Middle frontal gyrus (tissue), 1 donor: Measurements from ENCODE around the gene TGIF1.
"Not testable (repeated sequence)": the region's sequence is repeated elsewhere in the genome, so short reads cannot be mapped to it uniquely, and the experiment has no call there.

Experiments used
- DNase-seq: peaks from one replicate; pipeline ENCODE4 v3.0.0-alpha.2; 2015; ENCODE audit warnings: low spot score; ENCODE audit errors: extremely low spot score

TGIF1 gene

DNA sequence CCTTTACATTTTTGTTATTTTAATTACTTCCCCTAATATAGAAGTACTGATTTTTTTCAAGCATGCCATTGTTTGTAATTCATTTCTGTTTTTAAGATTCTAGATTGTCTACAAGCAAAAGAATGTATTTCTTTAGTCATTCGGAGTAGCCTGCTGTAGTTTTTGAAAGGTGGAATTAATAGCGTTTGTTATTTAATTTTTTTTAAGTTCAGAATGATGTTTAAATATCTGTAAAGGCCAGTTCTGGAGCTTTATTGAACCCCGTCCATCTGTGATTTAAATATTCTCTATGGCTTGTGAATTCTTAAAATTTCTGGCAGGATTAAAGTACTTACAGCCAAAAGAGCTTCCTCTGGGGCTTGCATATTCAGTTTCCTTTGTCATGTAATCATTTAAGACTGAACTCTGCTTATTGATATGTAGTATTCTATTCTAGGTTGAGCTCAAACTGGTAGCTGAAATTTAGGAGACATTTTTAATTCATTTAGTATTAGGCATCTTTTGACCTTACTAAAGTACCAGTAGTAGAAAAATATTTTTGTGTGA, 5.2 kb downstream of the TGIF1 start:
- DNase-seq, result no peak

DNA sequence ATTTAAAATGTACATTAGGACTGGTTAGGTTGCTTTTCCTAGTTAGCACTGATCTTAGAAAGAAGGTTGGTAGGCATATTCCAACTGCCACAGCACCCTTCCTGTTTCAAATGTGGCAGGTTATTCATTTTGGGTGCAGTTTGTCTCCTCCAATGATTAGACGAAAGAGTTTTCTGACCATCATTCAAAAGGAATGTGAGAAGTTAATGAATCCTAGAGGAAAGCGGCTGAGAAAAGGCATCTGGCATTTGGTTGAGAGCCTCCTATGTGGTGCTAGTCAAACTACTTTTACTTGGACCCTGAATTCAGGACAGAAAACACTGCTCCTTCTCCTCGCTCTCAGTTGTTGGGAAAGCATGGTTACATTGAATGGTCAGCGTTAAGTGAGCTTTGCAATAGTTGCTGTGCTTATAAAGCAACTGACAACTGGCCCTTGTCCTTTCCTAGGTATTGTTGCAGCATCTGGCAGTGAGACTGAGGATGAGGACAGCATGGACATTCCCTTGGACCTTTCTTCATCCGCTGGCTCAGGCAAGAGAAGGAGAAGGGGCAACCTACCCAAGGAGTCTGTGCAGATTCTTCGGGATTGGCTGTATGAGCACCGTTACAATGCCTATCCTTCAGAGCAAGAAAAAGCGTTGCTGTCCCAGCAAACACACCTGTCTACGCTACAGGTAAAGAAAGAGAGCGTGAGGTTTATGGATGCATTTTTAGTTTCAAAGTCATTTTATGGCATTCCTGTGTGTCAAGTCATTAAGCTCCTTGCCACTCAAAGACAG, 6.1 kb downstream of the TGIF1 start:
- no peak for DNase-seq

DNA sequence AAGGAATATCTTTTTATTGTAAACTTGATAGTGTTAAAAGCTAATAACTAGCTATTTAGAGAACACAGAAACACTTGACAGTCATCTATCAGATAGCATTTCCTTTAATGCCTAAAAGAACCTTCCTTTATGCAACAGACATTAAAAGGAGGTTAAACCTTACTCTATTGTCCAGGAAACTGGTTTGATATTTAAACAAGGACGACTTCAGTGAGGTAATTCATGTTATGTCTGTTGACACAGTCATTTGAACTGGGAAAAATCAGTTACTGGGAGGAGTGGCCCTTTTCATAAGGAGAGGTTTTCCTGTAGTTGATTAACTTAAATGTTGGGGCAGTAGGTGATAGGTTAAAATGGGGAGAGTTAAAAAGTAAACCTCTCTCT, 6.7 kb downstream of the TGIF1 start:
- DNase-seq, result no peak

DNA sequence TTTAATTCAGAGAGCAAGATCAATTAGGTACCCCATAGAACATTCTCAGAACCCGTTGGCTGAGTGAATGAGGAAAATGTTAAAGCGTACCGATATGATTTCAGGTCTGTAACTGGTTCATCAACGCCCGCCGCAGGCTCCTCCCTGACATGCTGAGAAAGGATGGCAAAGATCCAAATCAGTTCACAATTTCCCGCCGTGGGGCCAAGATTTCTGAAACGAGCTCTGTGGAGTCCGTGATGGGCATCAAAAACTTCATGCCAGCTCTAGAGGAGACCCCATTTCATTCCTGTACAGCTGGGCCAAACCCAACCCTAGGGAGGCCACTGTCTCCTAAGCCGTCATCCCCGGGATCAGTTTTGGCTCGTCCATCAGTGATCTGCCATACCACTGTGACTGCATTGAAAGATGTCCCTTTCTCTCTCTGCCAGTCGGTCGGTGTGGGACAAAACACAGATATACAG, 7.3 kb downstream of the TGIF1 start:
- DNase-seq, result no peak

DNA sequence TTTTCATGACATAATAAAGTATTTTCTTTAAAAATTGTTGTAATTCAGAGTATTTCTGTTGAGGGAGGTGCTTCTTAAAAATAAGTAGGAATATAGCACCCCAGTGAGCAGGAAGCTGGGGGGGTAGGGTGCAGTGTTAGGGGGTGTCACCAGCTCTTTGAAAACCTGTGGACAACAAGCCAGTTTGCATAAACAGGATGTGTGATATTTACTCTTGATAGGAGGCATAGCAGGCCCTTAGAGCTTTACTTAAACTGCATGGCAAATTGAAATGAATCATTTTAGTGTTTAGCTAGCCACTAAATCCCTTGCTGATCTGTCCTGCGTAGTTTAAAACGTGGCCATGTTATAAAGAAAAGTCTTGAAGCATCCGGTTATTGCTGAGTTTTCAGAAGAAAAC, 8.4 kb downstream of the TGIF1 start:
- no peak for DNase-seq

DNA sequence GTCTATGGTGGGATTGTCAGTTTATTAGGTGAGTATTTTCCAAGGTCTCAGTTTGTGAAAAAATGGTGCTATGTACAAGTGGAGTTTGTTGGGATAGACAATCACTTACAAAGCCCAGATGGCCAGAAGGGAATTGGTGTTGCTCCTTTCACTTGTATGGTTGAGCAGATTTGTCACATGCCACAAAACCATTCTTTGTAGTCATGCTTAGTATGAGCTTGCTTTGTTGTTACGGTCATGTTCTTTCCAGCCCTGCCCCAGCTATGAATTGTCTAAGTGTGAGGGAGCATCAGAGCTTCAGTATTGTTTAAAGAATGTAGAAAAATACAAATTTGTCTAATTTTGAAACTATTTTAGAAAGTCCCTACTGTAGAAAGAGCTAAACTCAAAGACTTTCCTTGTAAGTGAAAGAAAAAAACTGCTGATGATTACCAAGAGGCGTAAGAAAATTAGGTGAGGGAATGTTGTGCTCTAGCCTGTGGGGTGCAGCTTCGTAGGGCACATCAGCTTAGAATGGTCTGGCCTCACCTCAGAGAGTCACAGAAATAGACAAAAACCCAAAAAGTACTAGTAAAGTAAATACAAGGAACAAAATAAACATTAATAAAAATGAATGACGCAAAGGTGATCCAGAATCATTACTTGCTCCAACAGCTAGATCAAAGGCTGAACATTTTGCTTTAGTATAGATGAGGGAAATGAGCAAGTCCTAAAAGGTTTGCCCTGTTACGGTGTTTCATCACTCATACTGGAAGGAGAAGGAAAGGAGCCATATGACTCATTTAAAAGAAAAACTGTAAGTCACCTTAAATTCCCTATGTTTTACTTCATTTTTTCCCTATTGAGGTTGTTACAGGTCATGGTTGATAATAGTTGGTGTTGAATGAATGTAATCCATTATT, 9.2 kb downstream of the TGIF1 start:
- DNase-seq, result no peak

DNA sequence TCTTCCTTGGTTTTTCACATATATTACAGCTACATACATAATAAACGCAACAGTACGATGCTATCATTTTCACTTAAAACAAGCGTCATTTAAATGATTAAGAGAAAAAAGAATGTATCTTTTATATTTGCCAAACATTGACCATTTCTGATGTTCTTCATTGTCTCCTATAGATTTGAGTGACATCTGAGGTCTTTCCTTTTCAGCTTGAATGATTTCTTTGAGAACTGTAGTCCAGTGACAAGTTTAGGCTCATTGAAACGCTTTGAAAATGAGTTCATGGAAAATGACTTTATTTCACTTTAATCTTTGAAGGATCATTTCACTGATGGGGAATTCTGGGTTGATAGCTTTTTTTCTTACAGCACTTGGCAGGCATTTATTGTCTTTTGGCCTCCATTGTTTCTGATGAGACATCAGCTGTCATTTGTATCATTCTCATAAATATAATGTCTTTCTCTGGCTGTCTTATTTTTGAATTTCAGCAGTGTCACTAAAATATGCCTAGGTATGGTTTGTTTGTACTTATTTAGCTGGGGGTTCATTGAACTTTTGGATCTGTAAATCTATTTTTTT, 10.9 kb downstream of the TGIF1 start:
- no peak for DNase-seq

DNA sequence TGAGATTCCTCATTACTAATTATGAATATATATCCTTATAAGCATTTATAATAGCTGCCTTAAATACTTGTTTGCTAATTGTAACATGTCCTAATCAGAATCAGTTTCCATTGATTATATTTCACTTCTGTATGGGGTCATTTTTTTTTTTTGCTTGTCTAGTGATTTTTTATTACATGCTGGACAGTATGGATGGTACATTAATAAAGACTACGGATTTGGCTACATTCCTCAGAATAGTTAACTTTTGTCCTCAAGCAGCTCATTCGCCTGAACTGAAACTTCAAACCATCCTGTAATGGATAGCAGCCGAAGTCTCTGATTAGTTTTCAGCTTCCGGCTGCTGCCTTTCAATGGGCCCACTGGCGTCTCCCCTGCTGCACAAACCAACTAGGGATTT, 11.7 kb downstream of the TGIF1 start:
- DNase-seq, result no peak

DNA sequence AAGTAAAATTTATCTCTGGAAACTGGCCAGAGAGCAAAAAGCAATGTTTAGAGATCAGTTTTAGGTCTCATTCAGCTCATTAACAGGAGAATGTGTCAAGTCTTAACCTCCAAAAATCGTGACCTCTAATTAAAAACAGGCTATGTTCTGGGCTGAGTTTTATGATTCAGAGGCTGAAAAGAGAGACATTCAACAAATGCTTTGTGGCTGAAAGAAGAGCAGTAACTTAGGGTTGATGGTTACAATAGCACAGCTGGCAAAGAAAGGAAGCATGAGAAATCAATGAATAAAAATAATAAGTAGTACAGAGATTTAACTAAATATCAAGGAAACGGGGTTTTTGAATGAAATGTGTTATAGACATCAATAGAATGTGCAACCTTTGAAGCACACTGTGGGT, 13.1 kb downstream of the TGIF1 start:
- DNase-seq, result no peak

DNA sequence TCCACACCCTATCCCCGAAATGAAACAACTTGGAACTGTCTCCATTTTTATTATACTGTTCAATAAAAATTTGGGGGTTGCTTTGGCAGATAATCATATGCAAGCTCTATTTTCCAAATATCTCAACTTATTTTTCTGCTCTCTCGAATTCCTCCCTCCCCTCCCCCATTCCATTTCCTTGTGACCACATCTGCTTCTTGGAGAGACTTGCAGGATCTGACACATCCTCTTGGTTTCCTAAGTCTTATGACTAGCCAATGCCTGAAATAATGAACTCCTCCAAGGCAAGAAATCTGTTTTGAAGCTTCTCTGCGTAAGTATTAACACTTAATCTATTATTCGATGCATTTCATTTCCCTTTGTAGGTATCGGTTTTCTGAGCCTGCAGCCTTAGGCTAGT, 16.1 kb downstream of the TGIF1 start:
- no peak for DNase-seq

DNA sequence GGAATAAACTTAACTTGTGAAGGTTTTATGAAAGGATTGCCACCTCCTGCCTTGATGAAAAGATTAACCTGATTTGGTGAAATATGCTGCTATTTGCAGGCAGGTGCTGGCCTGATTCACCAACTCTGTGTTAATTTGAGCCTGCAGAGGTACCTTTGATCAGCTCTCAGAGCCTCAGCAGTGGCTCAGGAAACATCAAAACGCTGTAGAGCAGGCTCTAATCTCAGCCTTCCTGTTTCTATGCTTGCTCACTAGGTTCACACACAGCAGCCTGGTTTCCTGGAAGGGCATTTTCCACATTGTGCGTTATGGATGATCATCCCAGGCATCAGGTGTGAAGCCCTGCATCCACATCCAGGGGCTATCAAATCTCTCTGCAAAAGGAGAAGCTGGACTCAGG, 16.9 kb downstream of the TGIF1 start:
- DNase-seq, result no peak

DNA sequence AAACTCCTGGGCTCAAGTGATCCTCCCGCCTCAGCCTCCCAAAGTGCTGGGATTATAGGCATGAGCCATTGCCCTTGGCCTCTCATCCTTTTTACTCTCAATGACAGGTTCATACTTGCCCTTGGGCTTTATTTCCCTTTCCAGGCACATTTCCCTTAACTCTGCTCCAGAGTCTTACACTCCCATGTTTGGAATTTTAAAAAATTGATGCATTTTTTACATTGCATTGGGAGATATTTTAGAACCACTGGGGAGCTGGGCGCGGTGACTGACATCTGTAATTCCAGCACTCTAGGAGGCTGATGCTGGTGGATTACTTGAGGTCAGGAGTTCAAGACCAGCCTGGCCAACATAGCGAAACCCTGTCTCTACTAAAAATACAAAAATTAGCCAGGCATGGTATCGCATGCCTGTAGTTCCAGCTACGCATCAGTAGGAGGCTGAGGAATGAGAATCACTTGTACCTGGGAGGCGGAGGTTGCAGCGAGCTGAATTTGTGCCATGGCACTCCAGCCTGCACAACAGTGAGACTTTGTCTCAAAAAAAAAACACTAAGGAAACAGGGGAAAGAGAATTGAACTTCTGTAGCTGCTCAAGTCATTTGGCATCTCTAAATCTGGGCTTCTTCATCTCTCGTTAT, 18.2 kb downstream of the TGIF1 start:
- DNase-seq, result no peak

DNA sequence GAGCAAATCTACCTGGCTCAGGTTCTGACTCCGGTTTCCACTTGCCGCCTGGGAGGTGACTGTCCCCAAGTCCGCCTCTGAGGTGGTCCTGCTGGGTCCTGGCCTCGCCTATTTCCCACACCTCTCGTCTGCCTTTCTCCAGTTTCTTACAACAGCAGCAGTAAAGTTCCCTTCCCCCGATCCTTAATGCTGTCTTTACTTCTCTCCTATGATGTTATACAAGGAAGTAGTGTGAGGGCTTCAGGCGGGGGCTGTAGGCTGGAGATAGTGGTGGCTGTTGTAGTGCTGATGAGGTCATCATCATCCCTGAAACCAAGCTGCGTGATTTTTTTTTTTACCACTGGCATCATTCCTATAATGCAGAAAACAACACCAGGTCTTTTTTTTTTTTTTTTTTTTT, 18.9 kb downstream of the TGIF1 start:
- no peak for DNase-seq

DNA sequence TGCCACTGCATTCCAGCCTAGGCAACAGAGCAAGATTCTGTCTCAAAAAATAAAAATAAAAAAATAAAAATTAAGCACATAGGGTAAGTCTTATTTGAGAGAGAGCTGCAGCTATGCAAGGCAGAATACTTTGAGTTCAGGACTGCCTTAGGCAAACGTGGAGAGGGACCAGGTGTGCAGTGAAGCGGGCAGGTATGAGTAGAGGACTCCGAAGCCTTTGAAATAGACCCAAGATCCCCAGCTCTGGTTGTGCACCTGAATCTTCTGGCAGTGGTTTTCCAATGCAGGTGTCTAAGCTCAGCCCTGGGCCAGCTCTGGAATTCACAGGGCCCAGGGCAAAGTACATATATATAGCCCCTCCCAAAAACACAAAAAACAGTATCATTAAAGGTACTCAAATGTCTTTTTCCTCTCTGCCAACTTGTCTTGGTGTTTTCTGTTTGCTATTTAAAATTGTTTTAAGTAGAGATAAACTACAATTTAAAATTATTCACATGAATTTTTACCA, 21.2 kb downstream of the TGIF1 start:
- DNase-seq, result no peak

DNA sequence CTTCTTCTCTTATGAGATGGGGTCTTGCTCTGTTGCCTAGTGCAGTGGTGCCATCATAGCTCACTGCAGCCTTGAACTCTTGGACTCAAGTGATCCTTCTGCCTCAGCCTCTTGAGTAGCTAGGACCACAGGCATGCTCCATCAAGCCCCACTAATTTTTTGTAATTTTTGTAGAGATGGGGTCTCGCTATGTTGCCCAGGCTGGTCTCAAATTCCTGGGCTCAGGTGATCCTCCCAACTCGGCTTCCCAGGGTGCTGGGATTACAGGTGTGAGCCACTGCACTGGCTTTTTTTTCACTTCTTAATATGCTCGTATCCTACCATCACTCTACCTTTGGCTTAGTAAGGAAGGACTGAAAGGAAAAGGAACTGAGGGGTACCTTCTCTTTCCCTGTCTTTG, 22.1 kb downstream of the TGIF1 start:
- DNase-seq, result not testable (repeated sequence)

DNA sequence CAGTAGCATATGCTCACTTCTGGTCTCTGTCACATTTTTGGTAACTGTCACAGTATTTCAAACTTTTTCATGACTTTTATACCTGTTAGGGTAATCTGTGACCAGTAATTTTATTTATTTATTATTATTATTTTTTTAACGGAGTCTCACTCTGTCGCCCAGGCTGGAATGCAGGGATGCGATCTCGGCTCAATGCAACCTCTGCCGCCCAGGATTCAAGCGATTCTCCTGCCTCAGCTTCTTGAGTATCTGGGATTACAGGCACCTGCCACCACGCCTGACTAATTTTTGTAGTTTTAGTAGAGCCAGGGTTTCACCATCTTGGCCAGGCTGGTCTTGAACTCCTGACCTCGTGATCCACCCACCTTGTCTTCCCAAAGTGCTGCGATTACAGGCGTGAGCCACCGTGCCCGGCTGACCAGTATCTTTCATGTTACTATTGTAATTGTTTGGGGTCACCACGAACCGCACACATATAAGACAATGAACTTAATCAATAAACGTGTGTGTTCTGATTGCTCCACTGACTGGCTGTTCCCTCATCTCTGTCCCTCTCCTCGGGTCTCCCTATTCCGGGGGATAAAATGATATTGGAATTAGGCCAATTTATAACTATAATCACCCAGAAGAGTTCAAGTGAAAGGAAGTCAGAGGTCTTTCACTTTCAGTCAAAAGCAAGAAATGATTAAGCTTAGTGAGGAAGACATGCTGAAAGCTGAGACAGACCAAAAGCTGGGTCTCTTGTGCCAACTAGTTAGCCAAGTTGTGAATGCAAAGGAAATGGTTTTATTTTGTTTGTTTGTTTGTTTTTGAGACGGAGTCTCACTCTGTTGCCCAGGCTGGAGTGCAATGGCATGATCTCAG, 22.9 kb downstream of the TGIF1 start:
- DNase-seq, result no peak

DNA sequence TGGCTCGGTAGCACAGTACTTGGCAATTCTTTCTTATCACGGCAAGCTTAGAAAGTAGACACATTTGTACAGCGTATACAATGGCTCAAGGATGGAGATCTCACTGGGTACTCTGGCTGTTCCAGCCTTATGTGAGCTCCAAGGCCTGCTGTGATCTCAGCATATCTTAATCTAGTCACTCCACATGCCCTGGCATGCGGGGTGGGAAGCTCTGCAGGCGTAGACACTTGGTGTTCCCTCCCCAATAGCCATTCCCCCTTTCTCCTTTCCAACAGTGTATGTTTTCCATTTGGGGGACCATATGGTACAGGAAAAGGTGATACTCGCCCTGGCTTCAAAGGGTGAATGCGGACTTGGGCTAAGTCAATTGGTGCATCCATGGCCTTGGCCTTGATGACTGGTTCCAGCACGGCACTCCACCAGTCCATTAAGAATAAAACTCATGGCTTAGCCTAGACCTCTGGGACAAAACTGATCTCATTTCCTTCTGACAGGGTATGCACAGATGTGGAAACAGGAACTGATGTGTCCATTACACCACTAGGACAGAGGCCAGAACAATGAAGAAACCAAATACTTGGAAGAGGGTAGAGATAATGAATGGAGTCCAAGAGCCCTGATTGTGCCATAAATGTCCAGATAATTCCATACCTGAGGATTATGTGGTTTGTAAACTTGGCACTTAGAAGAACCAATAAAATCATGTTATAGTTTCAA, 28.4 kb downstream of the TGIF1 start:
- no peak for DNase-seq

DNA sequence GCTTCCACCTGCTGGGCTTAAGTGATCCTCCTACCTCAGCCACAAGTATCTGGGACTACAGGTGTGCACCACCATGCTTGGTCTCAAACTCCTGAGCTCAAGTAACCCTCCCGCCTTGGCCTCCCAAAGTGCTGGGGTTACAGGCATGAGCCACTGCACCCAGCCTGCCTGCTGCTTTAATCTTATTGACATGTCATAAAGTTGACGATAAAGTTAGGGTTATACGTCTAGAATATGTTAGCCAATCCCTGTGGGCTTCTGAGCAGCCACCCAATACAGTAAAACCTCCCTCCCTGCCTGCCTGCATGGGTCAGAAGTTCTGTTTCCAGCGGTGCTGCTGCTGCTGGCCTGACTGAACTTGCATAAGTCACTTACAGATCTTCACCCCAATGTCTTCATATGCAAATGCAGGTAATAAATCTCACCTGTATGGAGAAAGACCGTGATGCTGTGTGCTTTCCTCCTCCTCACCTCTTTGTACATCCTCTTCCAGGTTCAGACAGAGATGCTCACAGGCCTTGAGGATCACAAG, 30.1 kb downstream of the TGIF1 start:
- no peak for DNase-seq

DNA sequence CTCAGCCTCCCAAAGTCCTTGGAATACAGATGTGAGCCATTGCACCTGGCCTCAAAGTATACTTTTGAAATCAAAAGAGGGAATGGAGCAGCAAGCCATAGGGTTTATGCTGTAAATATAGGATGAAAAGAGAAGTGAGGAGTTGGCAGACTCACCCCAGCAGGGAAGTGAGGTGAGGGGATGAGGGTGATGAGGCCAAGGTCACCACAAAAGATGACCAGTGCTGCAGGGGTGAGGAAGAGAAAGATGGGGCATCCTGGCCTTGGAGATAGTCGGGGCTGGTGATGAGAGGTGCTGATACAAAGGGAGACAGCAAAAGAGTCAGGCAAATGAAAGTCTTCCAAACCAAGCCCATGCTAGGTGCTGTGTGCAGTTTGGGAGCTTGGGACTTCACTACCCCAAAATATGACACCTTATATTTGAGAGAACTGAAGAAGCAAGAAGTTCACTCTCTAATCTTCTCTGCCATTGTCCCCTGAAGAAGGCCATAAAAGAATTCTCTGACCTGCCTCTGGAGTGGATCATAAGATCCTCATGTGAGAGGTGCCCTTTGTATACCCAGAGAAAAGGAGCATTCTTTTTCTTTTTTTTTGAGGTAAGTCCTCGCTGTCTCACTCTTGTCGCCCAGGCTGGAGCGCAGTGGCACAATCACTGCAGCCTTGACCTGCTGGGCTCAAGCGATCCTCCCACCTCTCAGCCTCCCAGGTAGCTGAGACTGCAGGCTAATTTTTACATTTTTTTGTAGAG, 31.0 kb downstream of the TGIF1 start:
- no peak for DNase-seq
